HepG2 (cell line): ENCODE data around the gene TM9SF2. TPM values are rescaled to one million over a fixed set of nuclear protein-coding genes. Genes with fewer than 3 reads are reported as not detected.
A peak's percentile ranks its signal among the peaks of the same experiment; 100 is the strongest.

ENCODE experiments used
- ARNT ChIP-seq: fragments of 450-650 bp; IDR thresholded peaks from 2 replicates; pipeline ENCODE4 v1.6.1; 2017
- ATRX ChIP-seq: sonication (generic); formaldehyde crosslinking; IDR thresholded peaks from 2 replicates; pipeline ENCODE4 v1.4.0; 2020; ENCODE audit warnings: missing genetic modification reagents, borderline replicate concordance
- BRF2 ChIP-seq: sonication (generic); formaldehyde crosslinking; IDR thresholded peaks from 2 replicates; pipeline ENCODE4 v1.8.1; 2022; ENCODE audit warnings: mild to moderate bottlenecking, missing genetic modification reagents
- RFX1 ChIP-seq: fragments of 450-650 bp; IDR thresholded peaks from 2 replicates; pipeline ENCODE4 v1.6.1; 2017
- SATB2 ChIP-seq: sonication (generic); formaldehyde crosslinking; IDR thresholded peaks from 2 replicates; pipeline ENCODE4 v1.5.0; 2020; ENCODE audit warnings: missing genetic modification reagents
- TBX2 ChIP-seq: sonication (generic); formaldehyde crosslinking; IDR thresholded peaks from 2 replicates; pipeline ENCODE4 v1.5.0; 2020; ENCODE audit warnings: missing genetic modification reagents, mild to moderate bottlenecking, borderline replicate concordance
- ZHX2 ChIP-seq, 2 experiments: sonication (generic) in 1 of 2; formaldehyde crosslinking in 1 of 2; IDR thresholded peaks; 2 replicates each; pipeline versions ENCODE4 v1.6.1 to v1.9.0; 2014 to 2022; ENCODE audit warnings: antibody characterized with exemption in 1 of 2, borderline replicate concordance in 1 of 2, inconsistent platforms in 1 of 2, low read depth in 1 of 2, missing genetic modification reagents in 1 of 2
- ZNF431 ChIP-seq: sonication (generic); formaldehyde crosslinking; IDR thresholded peaks from 2 replicates; pipeline ENCODE4 v1.9.0; 2022; ENCODE audit warnings: missing genetic modification reagents, low read depth, mild to moderate bottlenecking, borderline replicate concordance
- ZNF512 ChIP-seq: sonication (generic); formaldehyde crosslinking; IDR thresholded peaks from 2 replicates; pipeline ENCODE4 v1.4.0; 2020; ENCODE audit warnings: mild to moderate bottlenecking, missing genetic modification reagents
- ZNF775 ChIP-seq: sonication (generic); formaldehyde crosslinking; IDR thresholded peaks from 2 replicates; pipeline ENCODE4 v1.4.0; 2020; ENCODE audit warnings: missing genetic modification reagents, mild to moderate bottlenecking, moderate library complexity, borderline replicate concordance
- polyA plus RNA-seq, 8 experiments: library from polyadenylated mRNA; depleted of rRNA in 3 of 8; stranded (reverse) in 7 of 8; unstranded in 1 of 8; fragments of >200 nt; fragmentation: Illumina TruSeq in 4 of 8; extraction: Trizol in 4 of 8; gene quantifications; 2 replicates each; pipeline versions ENCODE4 v1.2.1 to v1.2.3, GENCODE V29; 2011 to 2016; ENCODE audit warnings: low read depth in 4 of 8, missing spikeins in 1 of 8, mixed read lengths in 1 of 8; ENCODE audit not compliant: insufficient read depth in 1 of 8
- total RNA-seq, 5 experiments: library from RNA; depleted of rRNA; stranded (reverse); fragments of >200 nt; fragmentation: Illumina TruSeq; extraction: Trizol; gene quantifications; 2 replicates each; pipeline ENCODE4 v1.2.3, GENCODE V29; 2016; ENCODE audit warnings: low read depth in 1 of 5
- TF ChIP-seq, protein P1 (sequence below): sonication (generic); formaldehyde crosslinking; IDR thresholded peaks from 2 replicates; pipeline ENCODE4 v1.4.0; 2020; ENCODE audit warnings: missing genetic modification reagents, borderline replicate concordance
- TF ChIP-seq, protein P2 (sequence below): IDR thresholded peaks from 2 replicates; pipeline ENCODE4 v1.6.1; 2018; ENCODE audit warnings: missing genetic modification reagents
- TF ChIP-seq, protein P3 (sequence below): sonication (generic); formaldehyde crosslinking; IDR thresholded peaks from 2 replicates; pipeline ENCODE4 v1.8.0; 2022; ENCODE audit warnings: mild to moderate bottlenecking, missing genetic modification reagents, moderate library complexity

The TM9SF2 gene
- total and polyA plus RNA-seq, 2 of the 13 experiments (the other 11 are each of a cell fraction or from before 2014, with no cell fraction given): 94.1 to 123 TPM

DNA sequence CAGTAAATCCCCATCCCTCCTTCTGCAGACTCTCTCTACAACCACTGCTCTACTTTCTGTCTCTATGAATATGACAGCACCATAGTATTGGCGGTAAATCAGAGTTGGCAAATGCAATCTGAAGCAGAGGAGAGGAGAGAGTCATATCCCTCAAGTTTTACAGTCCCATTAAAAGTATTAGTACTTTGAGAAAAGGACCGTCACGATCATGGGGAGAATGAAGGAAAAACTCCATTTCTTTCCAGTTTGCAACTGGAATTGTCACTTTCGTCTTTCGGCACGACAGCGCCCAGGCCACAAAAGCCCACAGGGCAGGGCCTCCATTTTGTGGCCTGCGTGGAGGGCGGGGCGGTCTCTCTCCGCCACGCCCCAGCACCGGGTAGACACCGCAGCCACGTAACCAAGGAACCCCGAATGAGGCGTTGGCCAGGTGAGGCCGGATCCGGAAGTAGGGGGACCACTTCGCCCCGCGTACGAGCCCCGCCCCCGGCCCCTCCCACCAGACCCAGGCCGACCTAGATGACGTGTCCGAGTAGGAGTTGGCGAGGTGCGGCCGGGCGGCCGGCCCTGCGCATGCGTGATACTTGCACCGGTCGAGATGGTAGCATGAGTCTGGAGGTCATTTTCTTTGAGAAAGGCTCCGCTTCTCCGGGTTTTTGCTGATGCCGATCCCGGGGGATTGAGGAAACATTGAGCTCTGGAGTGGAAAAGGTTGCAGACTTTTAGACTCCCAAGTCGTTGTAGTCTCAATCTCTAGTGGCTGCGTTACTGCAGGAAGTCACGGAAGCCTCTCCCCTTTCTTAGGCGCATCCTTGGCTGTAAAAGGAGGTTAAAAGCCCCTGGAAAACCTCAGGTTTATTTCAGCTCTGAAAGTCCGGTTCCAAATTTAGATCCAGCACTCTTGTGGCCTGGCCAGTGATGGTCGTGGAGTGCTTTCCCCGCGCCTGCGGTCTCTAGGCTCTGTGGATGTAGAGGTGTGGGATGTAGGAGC lies 2.8 kb upstream of the TM9SF2 start (continued):
- TF ChIP-seq ZHX2 (IDR thresholded peaks at IDR 0.05; ENCODE audit: low read depth): peak; percentile 75
- TF ChIP-seq ZHX2 (CRISPR knock-in tag; IDR thresholded peaks at IDR 0.05; ENCODE audit: borderline replicate concordance): no peak
- TF ChIP-seq, protein P1, sequence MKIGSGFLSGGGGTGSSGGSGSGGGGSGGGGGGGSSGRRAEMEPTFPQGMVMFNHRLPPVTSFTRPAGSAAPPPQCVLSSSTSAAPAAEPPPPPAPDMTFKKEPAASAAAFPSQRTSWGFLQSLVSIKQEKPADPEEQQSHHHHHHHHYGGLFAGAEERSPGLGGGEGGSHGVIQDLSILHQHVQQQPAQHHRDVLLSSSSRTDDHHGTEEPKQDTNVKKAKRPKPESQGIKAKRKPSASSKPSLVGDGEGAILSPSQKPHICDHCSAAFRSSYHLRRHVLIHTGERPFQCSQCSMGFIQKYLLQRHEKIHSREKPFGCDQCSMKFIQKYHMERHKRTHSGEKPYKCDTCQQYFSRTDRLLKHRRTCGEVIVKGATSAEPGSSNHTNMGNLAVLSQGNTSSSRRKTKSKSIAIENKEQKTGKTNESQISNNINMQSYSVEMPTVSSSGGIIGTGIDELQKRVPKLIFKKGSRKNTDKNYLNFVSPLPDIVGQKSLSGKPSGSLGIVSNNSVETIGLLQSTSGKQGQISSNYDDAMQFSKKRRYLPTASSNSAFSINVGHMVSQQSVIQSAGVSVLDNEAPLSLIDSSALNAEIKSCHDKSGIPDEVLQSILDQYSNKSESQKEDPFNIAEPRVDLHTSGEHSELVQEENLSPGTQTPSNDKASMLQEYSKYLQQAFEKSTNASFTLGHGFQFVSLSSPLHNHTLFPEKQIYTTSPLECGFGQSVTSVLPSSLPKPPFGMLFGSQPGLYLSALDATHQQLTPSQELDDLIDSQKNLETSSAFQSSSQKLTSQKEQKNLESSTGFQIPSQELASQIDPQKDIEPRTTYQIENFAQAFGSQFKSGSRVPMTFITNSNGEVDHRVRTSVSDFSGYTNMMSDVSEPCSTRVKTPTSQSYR (CRISPR knock-in tag): no peak
- TF ChIP-seq TBX2 (CRISPR knock-in tag): peak; percentile 51; the same call in 1 of the 2 replicates
- no peak for TF ChIP-seq ZNF512
- TF ChIP-seq ZNF431 (CRISPR knock-in tag): no peak
- TF ChIP-seq RFX1: no peak
- TF ChIP-seq ATRX (CRISPR knock-in tag): no peak
- no peak for TF ChIP-seq SATB2 (CRISPR knock-in tag)
- TF ChIP-seq ARNT: no peak
- 0 out of 2 replicates have a peak, but pooled peaks have one; percentile 67 for TF ChIP-seq BRF2 (CRISPR knock-in tag)
- TF ChIP-seq, protein P2, sequence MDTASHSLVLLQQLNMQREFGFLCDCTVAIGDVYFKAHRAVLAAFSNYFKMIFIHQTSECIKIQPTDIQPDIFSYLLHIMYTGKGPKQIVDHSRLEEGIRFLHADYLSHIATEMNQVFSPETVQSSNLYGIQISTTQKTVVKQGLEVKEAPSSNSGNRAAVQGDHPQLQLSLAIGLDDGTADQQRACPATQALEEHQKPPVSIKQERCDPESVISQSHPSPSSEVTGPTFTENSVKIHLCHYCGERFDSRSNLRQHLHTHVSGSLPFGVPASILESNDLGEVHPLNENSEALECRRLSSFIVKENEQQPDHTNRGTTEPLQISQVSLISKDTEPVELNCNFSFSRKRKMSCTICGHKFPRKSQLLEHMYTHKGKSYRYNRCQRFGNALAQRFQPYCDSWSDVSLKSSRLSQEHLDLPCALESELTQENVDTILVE (CRISPR knock-in tag): peak; percentile 91
- TF ChIP-seq ZNF775 (CRISPR knock-in tag): no peak
- TF ChIP-seq, protein P3, sequence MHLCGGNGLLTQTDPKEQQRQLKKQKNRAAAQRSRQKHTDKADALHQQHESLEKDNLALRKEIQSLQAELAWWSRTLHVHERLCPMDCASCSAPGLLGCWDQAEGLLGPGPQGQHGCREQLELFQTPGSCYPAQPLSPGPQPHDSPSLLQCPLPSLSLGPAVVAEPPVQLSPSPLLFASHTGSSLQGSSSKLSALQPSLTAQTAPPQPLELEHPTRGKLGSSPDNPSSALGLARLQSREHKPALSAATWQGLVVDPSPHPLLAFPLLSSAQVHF: no peak
